Measurements from ENCODE around the gene NFASC. TPM values are rescaled to one million over a fixed set of nuclear protein-coding genes. Genes with fewer than 3 reads are reported as not detected.

NFASC gene
- total and polyA plus RNA-seq, 2 experiments from 2014 or later = 3.9 to 11.7 TPM

GRCh38 chr1:204888294-204888693 lies 17.6 kb downstream of the NFASC start:
- Mint-ChIP-seq H3K27me3 (ENCODE audit: insufficient read depth, low read depth, poor library complexity) (peaks cover 4% of the 10 kb centered on the region), H3K36me3 (ENCODE audit: low read depth) (no peaks in the 10 kb centered on the region), H3K9me3 (no peaks in the 10 kb centered on the region), H3K4me1 (peaks cover 10% of the 10 kb centered on the region; the same call in 2 of the 3 replicates), H3K27ac (no peak overlapping the region), H3K4me3 (no peak overlapping the region)
- Histone ChIP-seq H3K4me3 (no peak overlapping the region), H3K4me2 (no peak overlapping the region), H2AFZ (no peak overlapping the region), H3K27me3 (ENCODE audit: insufficient read depth) (no peaks in the 10 kb centered on the region), H3F3A (replicated peaks; ENCODE audit: low read depth) (no peaks in the 10 kb centered on the region), H3K9me2 (ENCODE audit: insufficient read depth) (0 out of 2 replicates have a peak, but pooled peaks cover 4% of the 10 kb centered on the region), H4K20me1 (replicated peaks; ENCODE audit: insufficient read depth) (no peaks in the 10 kb centered on the region), H3K36me3 (ENCODE audit: insufficient read depth) (no peaks in the 10 kb centered on the region), H3K79me2 (replicated peaks; ENCODE audit: insufficient read depth) (no peaks in the 10 kb centered on the region), H3K27ac (ENCODE audit: low read depth) (no peak overlapping the region), H3K4me1 (ENCODE audit: insufficient read depth) (peaks cover 7% of the 10 kb centered on the region)
- ATAC-seq (no peak), DNase-seq (ENCODE audit: low spot score) (no peak)
- TF ChIP-seq CTCF (conservative IDR thresholded peaks at IDR 0.05; ENCODE audit: low read depth in 2 of 2) (no peak), CREB1 (CRISPR knock-in tag; IDR thresholded peaks at IDR 0.05; ENCODE audit: low read depth) (no peak), NANOG (IDR thresholded peaks at IDR 0.05; ENCODE audit: borderline replicate concordance) (no peak), REST (IDR thresholded peaks at IDR 0.05; ENCODE audit: unreplicated experiment) (no peak), ZNF331 (CRISPR knock-in tag; IDR thresholded peaks at IDR 0.05; ENCODE audit: low read depth) (no peak)

GRCh38 chr1:204889681-204890383 lies 19.2 kb downstream of the NFASC start:
- H3K36me3 Mint-ChIP-seq (ENCODE audit: low read depth) = no peaks in the 10 kb centered on the region
- H3K27me3 Mint-ChIP-seq (ENCODE audit: insufficient read depth, low read depth, poor library complexity) = peaks cover 4% of the 10 kb centered on the region
- no peak overlapping the region for H3K4me3 Mint-ChIP-seq
- peaks cover 7% of the 10 kb centered on the region for H3K4me1 ChIP-seq (ENCODE audit: insufficient read depth)
- H4K20me1 ChIP-seq (replicated peaks; ENCODE audit: insufficient read depth) = no peaks in the 10 kb centered on the region
- no peaks in the 10 kb centered on the region for H3K36me3 ChIP-seq (ENCODE audit: insufficient read depth)
- H2AFZ ChIP-seq = no peak overlapping the region
- ATAC-seq (no peak), DNase-seq (ENCODE audit: low spot score) (no peak)
- H3K27me3 ChIP-seq (ENCODE audit: insufficient read depth) = no peaks in the 10 kb centered on the region
- H3K4me2 ChIP-seq = no peak overlapping the region
- H3F3A ChIP-seq (replicated peaks; ENCODE audit: low read depth) = no peaks in the 10 kb centered on the region
- no peak overlapping the region for H3K4me3 ChIP-seq
- no peaks in the 10 kb centered on the region for H3K79me2 ChIP-seq (replicated peaks; ENCODE audit: insufficient read depth)
- no peaks in the 10 kb centered on the region for H3K9me3 Mint-ChIP-seq
- H3K27ac Mint-ChIP-seq = no peak overlapping the region
- H3K9me2 ChIP-seq (ENCODE audit: insufficient read depth) = 0 out of 2 replicates have a peak, but pooled peaks cover 4% of the 10 kb centered on the region
- H3K27ac ChIP-seq (ENCODE audit: low read depth) = no peak overlapping the region
- H3K4me1 Mint-ChIP-seq = peaks cover 10% of the 10 kb centered on the region; the same call in 2 of the 3 replicates
- TF ChIP-seq ZNF114 (CRISPR knock-in tag; IDR thresholded peaks at IDR 0.05) = no peak
- TF ChIP-seq EZH2 (IDR thresholded peaks at IDR 0.05; ENCODE audit: low read depth, unreplicated experiment) = no peak
- no peak for TF ChIP-seq ETS1 (IDR thresholded peaks at IDR 0.05)
- no peak for TF ChIP-seq CTCF (conservative IDR thresholded peaks at IDR 0.05; ENCODE audit: low read depth in 2 of 2)
- no peak for TF ChIP-seq EZH2phosphoT487 (IDR thresholded peaks at IDR 0.05; ENCODE audit: unreplicated experiment)
